Measurements from ENCODE around the gene TMOD2.

Gene TMOD2

GRCh38 chr15:51750792-51751696, at the start of gene TMOD2:
Gene TMOD2, plus strand, starts transcription at chr15:51751597. Its CDS starts 14,845 bp downstream, at chr15:51766442.
- DNase-seq (ENCODE audit: low spot score), result peak; percentile 35

- DNase-seq (ENCODE audit: low spot score), result no peak
These were observed 48.7 kb upstream of the TMOD2 start for GRCh38 chr15:51702710-51703109.

- DNase-seq (ENCODE audit: low spot score), result no peak
These were observed 45.1 kb upstream of the TMOD2 start for GRCh38 chr15:51706291-51706690.

- no peak for DNase-seq (ENCODE audit: low spot score)
These were observed 44.3 kb upstream of the TMOD2 start for GRCh38 chr15:51706926-51707608.

- DNase-seq (ENCODE audit: low spot score), result no peak
These were observed 43.4 kb upstream of the TMOD2 start for GRCh38 chr15:51708013-51708412.

- DNase-seq (ENCODE audit: low spot score), result no peak
These were observed 42.4 kb upstream of the TMOD2 start for GRCh38 chr15:51709031-51709430.

GRCh38 chr15:51714162-51714561, 37.2 kb upstream of the TMOD2 start:
- DNase-seq (ENCODE audit: low spot score), result no peak

GRCh38 chr15:51714911-51715310, 36.5 kb upstream of the TMOD2 start:
- DNase-seq (ENCODE audit: low spot score), result no peak

GRCh38 chr15:51718219-51718618, 33.2 kb upstream of the TMOD2 start:
- no peak for DNase-seq (ENCODE audit: low spot score)

- DNase-seq (ENCODE audit: low spot score), result no peak
These were observed 32.7 kb upstream of the TMOD2 start for GRCh38 chr15:51718746-51719145.

GRCh38 chr15:51720201-51720995, 31.0 kb upstream of the TMOD2 start:
- no peak for DNase-seq (ENCODE audit: low spot score)

GRCh38 chr15:51721199-51721960, 30.0 kb upstream of the TMOD2 start:
- DNase-seq (ENCODE audit: low spot score), result no peak

GRCh38 chr15:51724199-51724598, 27.2 kb upstream of the TMOD2 start:
- DNase-seq (ENCODE audit: low spot score), result no peak

- no peak for DNase-seq (ENCODE audit: low spot score)
These were observed 26.7 kb upstream of the TMOD2 start for GRCh38 chr15:51724673-51725072.

- DNase-seq (ENCODE audit: low spot score), result peak; percentile 20
These were observed 24.9 kb upstream of the TMOD2 start for GRCh38 chr15:51726302-51727073.

- DNase-seq (ENCODE audit: low spot score), result no peak
These were observed 24.1 kb upstream of the TMOD2 start for GRCh38 chr15:51727141-51727897.

GRCh38 chr15:51731549-51732267, 19.7 kb upstream of the TMOD2 start:
- DNase-seq (ENCODE audit: low spot score), result peak; percentile 51

- DNase-seq (ENCODE audit: low spot score), result no peak
These were observed 18.8 kb upstream of the TMOD2 start for GRCh38 chr15:51732646-51733045.

- peak; percentile 63 for DNase-seq (ENCODE audit: low spot score)
These were observed 16.0 kb upstream of the TMOD2 start for GRCh38 chr15:51735228-51736010.
